Esophagus mucosa (tissue), 1 donor: ENCODE measurements around the gene KRT80. TPM values are rescaled to one million over a fixed set of nuclear protein-coding genes. Genes with fewer than 3 reads are reported as not detected.
A peak's percentile ranks its signal among the peaks of the same experiment; 100 is the strongest.

Experiments used
- ATAC-seq: fragments of 200-7000 bp; cut with Tn5 transposase; one replicate; pipeline ENCODE4 v1.9.1; 2020
- total RNA-seq: library from RNA; stranded (reverse); gene quantifications from one replicate; pipeline ENCODE4 v1.2.4, GENCODE V29; 2023
- donor health status: DM: yes; HTN: yes; CAD: no.

The KRT80 gene
- total RNA-seq, 1 donor from 2014 or later = 17.9 TPM

DNA sequence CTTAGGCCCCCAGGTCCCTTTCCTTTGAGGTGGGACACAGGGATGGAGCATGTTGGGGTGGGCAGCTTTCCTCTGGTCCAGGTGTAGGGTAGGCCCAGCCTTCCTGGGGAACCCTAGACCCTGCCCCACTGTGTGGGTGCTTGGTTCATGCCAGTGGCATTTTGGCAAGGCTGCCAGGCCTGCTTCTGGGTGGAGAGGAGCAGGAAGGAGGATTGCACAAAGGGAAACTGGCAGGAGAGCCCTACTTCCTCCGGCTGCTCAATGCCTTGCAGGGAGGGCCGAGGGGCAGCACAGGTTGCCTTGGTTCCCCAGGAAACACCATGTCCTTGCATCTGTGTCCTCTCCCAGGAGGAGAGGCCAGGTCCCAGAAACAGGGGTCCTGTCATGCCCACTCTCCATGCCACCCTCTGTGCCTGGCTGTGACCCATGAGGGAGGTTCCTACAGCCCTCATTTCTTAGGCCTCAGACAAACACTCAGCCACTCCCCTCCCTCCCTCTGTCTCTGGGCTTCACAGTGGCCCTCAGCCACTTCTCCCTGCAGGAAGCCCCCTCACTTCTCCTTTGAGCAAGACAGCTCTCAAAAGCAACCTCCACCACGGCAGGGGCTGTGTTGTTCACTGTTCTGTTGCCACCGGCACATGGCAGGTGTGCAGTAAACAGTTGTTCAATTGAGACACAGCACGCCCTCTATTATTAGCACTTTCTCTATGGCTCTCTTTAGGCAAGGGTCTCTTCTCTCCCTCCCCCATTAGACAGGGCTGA is 6.8 kb upstream of the KRT80 start:
- ATAC-seq = peak; percentile 1

DNA sequence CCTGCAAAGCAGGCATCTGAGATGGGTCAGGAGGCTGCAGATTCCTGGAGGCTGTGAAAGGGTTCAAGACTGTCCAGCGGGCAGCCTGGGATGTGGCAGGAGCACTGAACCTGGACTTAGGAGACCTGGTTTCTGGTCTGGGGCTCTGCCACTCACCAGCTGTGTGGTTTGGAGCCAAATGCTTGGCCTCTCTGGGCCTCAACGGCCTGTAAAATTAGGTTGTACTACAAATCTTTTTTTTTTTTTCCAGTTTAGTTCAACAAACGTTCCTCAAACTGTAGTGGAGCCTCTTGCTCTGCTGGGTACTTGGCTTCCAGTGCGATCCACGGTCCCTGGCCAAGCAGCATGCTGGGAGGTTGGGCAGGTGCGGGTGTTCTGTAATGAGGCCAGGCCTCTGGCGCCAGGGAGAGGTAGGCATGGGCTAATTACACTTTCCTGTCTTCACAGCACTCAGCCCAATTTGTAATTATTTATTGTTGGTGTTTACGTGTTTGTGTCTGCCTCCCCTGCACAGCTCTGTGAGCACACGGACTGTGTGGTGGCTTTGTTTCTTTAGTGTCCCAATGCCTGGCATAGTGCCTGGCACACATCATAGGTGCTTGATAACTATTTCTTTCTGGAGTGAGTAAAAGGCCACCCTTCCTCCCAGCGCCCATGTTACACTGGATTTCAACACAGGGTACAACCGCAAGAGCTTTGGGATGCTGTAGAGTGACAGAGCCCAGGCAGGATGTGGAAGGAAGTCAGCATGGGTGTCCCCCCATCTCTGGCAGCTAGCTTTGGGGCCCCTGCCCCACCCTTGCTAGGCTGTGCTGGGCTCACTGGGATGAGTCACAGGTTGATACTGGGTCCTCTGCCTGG is 5.8 kb upstream of the KRT80 start:
- ATAC-seq = peak; percentile 10

DNA sequence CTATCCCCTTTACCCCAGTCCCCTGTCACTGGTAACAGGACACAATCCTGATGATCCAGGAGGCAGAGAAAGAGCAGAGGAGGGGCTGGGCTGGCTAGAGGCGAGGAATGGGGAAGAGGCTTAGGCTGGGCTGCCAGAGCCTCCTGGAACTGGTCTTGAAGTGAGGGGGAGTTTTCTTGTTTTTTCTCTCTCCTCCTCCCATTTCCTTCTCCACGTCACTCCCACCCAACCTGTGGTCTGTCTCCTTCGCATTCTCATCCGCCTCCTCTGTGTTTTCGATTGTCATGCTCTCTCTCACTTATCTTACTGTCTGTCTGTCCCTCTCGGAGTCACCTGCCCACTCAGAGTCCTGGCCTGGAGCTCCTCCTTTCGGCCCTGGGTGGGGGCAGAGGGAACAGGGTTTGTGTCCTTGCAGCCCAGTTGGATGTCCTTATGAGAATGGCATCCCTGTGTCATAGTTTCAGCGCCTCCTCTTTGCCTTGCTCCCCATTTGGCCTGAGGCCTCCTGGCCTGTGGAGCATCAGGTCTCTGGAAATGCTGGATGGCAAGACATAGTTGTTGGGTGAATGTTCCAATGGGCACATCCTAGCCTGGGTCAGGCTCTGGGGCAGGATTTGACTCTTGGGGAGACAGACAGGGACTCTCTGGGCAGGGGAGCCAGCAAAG is 3.4 kb upstream of the KRT80 start:
- no peak for ATAC-seq

DNA sequence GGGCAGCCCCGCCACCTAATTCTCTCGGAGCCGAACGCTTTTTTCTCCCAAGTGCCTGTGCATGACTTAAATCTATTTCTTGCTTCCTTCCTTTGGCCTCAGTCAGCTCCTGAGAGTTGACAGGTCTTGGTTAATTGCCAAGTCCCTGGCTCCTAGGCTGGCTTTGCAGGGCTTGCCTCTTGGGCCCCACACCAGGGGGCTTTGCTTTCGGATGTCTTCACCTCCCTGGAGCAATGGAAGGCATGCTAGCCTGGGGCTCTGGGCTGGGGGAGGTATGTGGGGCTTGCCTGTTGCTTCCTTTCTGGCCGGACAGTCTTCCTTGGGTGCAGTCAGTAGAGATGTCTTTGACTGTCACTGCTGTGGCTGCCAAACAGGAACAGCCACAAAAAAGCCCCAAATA is 2.2 kb upstream of the KRT80 start:
- no peak for ATAC-seq

DNA sequence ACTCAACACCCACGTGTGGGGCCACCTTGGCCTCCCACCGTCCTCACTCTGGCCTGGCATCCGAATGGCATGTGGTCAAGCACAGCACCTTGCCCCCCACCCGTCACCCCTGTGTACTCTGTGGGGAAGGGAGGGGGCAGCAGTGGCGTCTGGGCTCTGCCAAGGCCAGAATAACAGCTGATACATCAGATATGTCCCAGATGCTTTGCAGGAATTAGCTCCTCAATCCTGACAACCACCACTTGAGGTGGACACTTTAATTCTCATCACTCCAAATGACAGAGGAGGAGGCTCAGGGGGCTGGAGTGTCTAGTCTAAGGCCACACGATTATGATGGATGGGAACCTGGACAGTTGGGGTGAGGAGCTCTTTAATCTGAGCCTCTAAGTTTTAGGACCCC is 1.7 kb upstream of the KRT80 start:
- ATAC-seq = no peak

- no peak for ATAC-seq
Observed at GRCh38 chr12:52190860-52191729, 719 bp downstream of the KRT80 start.

DNA sequence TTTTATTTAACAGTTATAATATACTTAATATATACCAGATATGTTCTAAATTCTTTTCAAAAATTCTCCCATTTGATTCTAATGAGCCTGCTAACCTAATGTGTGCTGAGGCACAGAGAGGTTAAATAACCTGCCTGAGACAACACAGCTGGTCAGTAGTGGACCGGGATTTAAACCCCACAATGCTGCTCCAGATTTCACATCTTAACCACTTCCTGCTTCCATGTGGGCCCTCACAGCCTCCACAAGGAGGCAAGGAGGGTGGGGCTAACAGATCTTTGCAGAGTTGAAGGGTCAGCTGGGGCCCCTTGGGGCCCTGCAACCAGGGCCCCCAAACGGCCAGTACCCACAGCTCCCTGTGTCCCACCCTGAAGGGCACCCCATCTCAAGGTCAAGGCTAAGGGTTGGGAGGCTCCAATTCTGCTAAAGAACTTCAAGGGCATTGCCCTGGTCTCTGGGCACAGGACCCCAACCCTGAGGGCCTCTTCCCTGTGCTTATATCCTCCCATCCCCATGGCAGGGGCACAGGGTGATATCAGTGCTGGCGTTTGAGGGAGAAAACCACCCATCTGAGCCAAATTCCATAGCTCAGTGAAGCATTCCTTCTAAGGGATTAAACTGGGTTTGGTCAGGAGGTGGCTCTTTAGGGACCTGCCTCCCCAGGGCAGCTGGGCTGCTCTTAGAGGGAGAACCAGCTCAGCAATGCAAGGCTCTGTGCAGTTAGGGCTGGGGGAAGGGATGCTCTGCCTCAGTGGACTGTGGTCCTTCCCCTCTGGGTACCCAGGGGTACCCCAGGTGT is 2.2 kb downstream of the KRT80 start:
- no peak for ATAC-seq

GRCh38 chr12:52188658-52189057 is 3.2 kb downstream of the KRT80 start:
- ATAC-seq = no peak

DNA sequence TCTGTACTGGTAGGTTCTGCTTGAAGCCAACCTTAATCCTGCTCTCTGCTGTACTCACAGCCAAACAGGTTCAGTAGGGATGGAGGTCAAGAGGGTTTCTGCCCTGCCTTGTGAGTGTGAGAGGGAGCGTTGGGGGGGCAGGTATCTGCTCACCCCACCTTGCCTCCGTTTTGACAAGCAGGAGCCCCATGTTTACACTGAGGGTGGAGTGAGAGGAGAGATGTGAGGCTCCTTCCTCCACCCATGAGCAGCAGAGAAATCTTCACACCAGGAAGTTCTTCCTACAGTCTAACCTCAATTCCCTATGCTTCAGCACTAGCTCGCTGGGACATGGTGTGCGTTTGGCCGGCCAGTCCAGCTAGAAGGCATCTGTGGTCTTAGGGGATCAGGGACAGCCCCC is 4.2 kb downstream of the KRT80 start:
- peak; percentile 10 for ATAC-seq

DNA sequence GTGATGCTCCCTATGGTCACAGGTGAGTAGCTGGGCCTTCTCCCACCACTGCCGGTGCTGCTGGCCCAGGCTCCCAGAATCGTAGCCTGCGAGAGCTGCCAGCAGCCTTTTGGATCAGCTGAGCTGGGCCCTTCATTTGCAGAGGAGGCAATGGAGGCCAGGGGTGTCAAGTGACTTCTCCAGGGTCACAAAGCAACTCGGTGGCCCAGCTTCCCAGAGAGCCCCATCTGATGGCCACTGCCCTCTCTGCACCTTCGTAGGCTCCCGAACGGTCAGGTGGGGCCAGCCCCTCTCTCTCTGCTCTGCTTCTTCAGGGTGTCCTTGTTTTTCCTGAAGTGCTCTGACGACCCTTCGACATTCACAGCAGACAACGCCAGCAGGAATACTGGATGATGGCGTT is 4.6 kb downstream of the KRT80 start:
- no peak for ATAC-seq

GRCh38 chr12:52186118-52186840 is 5.5 kb downstream of the KRT80 start:
- ATAC-seq = peak; percentile 1

DNA sequence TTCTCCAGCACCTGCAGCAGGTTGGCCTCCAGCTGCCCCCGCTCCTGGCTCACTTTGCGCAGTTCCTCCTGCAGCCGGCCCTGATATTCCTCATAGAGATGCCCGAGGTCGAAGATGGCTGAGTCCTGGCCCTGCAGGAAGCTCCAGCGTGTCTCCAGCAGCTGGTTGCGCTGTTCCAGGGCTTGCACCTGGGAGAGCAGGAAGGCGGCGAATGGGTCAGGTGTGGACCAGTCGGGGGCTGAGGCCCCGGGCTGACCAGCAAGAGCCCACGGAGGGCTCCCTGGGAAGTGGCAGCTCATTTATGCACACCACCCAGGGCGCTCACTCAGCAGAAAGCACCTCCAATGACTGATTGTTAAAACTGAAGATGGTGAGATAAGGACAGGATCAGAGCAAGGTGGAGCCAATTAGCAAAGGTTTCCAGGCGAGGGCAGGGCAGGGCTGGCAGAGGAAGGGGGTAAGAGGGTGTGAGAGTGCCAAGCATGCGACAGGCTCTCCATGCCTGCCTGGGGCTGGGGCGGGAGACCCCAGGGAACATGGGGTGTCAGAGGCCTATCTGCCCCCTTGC is 6.3 kb downstream of the KRT80 start:
- no peak for ATAC-seq

DNA sequence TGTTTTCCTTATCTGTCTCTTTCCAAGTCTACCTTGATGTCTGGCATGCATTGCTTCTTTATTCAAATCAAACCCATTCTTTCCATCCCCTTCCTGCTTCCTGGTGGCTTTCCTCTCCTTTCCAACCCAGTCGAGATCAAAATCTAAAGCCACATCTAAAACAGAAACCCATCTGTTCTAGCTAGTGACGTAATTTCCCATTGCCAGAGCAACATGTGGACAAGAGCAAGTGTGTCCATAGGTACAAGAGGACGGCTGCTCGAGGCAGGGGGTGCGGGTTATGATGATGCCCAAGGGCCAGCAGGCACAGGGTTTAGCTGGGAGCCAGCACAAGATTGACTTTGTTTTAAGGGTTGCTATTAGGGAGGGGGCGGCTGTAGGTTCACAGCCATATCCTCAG is 7.0 kb downstream of the KRT80 start:
- no peak for ATAC-seq

DNA sequence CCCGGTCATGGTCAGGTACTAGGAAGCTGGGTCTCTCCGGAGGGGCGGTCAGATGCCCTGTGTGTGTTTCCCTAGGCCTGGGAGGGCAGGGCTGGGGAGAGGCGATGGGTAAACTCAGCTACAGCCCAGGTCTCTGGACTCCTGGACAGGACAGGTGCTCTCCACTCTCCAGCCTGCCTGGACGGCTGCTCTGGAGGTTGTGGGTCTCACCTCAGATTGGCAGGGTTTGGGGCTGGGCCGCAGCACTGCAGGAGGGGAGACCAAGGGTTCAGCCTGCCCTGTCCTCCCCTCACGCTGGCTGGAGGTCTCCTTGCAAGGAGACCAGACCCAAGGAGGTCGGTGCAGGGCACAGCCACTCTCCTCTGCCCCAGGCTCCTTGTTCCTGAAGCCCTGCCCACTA is 7.8 kb downstream of the KRT80 start:
- no peak for ATAC-seq

- peak; percentile 48 for ATAC-seq
Observed at GRCh38 chr12:52183544-52183910, 8.3 kb downstream of the KRT80 start.

DNA sequence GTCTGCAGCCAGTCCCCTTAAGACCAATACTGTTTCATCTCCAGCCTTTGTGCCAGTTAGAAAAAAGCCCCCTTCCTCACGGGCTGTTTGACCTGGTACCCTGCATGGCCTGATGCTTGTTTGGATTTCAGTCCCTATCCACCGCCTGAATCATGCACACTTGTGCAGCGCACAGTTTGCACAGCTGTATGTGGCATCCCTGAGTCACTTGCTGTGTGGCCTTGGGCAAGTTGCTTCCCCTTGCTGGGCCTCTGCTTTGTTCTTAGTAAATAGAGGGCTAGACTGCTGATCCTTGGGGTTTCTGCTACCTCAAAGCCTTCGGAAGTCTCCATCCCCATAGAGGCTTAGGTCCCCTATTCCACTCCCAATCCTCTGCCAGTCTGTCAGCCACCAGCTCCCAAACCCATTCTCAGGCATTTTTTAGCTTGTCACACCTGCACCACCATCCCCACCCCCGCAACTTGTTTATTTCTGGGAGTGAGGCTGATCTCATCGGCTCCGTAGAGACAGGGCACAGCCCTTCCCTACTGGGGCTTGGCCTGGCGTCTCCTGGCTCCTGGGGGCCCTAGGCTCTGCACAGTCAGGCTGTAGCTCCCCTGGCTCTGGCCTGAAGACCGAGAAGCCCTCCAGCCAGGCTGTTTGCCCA is 8.8 kb downstream of the KRT80 start:
- peak; percentile 51 for ATAC-seq

DNA sequence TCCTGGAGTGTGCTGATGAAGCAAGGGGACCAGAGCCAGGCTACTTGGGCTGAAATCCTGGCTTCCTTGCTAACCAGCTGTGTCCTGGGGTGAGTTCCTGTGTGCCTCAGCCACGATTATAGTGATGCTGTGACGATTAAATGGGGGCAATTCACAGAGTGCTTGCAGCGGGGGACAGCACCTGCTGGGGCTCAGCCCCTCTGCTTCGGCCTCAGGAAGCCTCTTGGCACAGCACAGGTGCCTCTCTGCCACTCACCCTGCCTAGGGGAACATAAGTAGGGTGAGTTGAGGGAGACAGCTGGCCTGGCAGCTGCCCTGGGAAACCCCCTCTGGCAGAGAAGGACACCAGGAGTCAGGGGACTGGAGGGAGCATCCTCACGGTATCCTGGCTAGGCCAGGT is 9.4 kb downstream of the KRT80 start:
- no peak for ATAC-seq

DNA sequence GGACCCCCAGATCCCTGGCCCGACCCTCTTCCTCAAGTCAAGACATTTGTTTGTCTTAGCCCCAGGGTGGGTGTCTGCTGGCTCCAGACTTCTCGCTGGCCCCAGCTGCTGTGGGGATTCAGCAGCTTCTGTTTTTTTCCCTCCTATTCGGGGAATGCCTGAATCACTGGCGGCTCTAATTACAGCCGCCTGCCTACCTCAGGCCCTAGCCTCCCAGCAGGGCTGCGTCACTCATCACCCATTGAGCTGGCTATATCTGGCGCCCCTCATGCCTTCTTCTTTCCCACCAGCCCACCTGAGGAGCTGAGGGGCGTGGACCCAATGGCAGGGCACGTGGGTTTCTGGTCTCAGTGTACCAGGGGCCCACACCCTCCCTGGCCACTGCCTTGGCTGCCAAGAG is 10.1 kb downstream of the KRT80 start:
- no peak for ATAC-seq

DNA sequence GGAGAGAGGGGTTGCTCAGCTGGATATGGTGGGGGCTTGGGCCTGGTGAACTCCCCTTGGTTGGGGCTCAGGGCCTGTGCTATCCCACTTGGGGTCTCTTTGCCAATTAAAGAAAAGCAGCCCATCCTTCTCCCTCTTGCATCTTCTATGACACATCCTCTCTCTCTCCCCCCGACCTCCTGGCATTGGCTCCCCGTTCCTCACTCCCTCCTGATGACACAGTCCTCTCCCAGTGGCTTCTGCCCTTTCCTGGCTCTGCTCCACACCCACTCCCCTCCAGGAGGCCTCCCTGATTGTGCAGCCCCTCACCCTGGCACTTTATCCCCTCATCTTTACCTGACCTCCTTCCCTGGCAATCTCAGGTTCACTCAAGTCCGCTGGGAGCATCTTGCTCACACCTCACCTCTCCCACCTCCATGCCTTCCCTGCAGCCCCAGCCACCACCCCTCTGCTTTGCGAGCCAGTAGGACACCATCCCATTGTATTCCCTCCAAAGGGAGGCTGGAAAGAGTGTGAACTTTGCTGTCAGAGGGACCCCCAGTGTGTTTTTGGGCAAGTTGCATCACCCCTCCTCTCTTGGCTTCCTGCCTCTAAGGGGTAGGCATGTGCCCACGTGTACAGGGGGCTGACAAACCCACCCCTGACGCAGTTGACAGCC is 10.7 kb downstream of the KRT80 start:
- no peak for ATAC-seq
